Measurements from ENCODE around the gene GALNT18.

GALNT18 gene

GRCh38 chr11:11659567-11660362, 38.0 kb upstream of the GALNT18 start:
- peak; percentile 40; the same call in 1 of the 3 replicates for ATAC-seq
- TF ChIP-seq CSDC2 (CRISPR knock-in tag; IDR thresholded peaks at IDR 0.05) (no peak), OSR1 (CRISPR knock-in tag; IDR thresholded peaks at IDR 0.05) (no peak), BACH2 (CRISPR knock-in tag; IDR thresholded peaks at IDR 0.05; ENCODE audit: borderline replicate concordance) (no peak), CSRNP3 (CRISPR knock-in tag; IDR thresholded peaks at IDR 0.05) (no peak), PPARA (CRISPR knock-in tag; IDR thresholded peaks at IDR 0.05; ENCODE audit: borderline replicate concordance) (no peak), ZC3H10 (CRISPR knock-in tag; IDR thresholded peaks at IDR 0.05) (no peak), ZNF8 (CRISPR knock-in tag; IDR thresholded peaks at IDR 0.05) (no peak), ISL1 (CRISPR knock-in tag; IDR thresholded peaks at IDR 0.05) (no peak), TCF4 (CRISPR knock-in tag; IDR thresholded peaks at IDR 0.05; ENCODE audit: borderline replicate concordance) (no peak), ZFP30 (CRISPR knock-in tag; IDR thresholded peaks at IDR 0.05) (no peak), ARNTL (CRISPR knock-in tag; IDR thresholded peaks at IDR 0.05; ENCODE audit: borderline replicate concordance, low read depth) (no peak), RARB (CRISPR knock-in tag; IDR thresholded peaks at IDR 0.05) (no peak), PATZ1 (CRISPR knock-in tag; IDR thresholded peaks at IDR 0.05; ENCODE audit: borderline replicate concordance) (no peak), POU6F1 (CRISPR knock-in tag; IDR thresholded peaks at IDR 0.05; ENCODE audit: borderline replicate concordance, low read depth) (no peak)

GRCh38 chr11:11657218-11657955, 35.6 kb upstream of the GALNT18 start:
- TF ChIP-seq BACH2 (CRISPR knock-in tag; IDR thresholded peaks at IDR 0.05; ENCODE audit: borderline replicate concordance) = no peak
- no peak for TF ChIP-seq RARB (CRISPR knock-in tag; IDR thresholded peaks at IDR 0.05)
- no peak for TF ChIP-seq SNAI2 (CRISPR knock-in tag; IDR thresholded peaks at IDR 0.05)
- no peak for ATAC-seq

GRCh38 chr11:11641581-11641980, 19.8 kb upstream of the GALNT18 start:
- TF ChIP-seq POU6F1 (CRISPR knock-in tag; IDR thresholded peaks at IDR 0.05; ENCODE audit: borderline replicate concordance, low read depth) (no peak), ZNF70 (CRISPR knock-in tag; IDR thresholded peaks at IDR 0.05) (no peak), GLIS3 (CRISPR knock-in tag; IDR thresholded peaks at IDR 0.05) (no peak), ARNTL (CRISPR knock-in tag; IDR thresholded peaks at IDR 0.05; ENCODE audit: borderline replicate concordance, low read depth) (no peak)
- no peak for ATAC-seq

- no peak for ATAC-seq
- TF ChIP-seq BACH2 (CRISPR knock-in tag; IDR thresholded peaks at IDR 0.05; ENCODE audit: borderline replicate concordance) (no peak), TCF4 (CRISPR knock-in tag; IDR thresholded peaks at IDR 0.05; ENCODE audit: borderline replicate concordance) (no peak), ISL1 (CRISPR knock-in tag; IDR thresholded peaks at IDR 0.05) (no peak), ZNF565 (CRISPR knock-in tag; conservative IDR thresholded peaks at IDR 0.05; ENCODE audit: low read depth) (no peak), OSR1 (CRISPR knock-in tag; IDR thresholded peaks at IDR 0.05) (no peak), ZC3H10 (CRISPR knock-in tag; IDR thresholded peaks at IDR 0.05) (no peak), ZFP3 (CRISPR knock-in tag; IDR thresholded peaks at IDR 0.05) (no peak), RARB (CRISPR knock-in tag; IDR thresholded peaks at IDR 0.05) (no peak), PATZ1 (CRISPR knock-in tag; IDR thresholded peaks at IDR 0.05; ENCODE audit: borderline replicate concordance) (no peak), ZNF8 (CRISPR knock-in tag; IDR thresholded peaks at IDR 0.05) (no peak), TSHZ2 (CRISPR knock-in tag; IDR thresholded peaks at IDR 0.05) (no peak), ESRRG (CRISPR knock-in tag; IDR thresholded peaks at IDR 0.05) (no peak)
Measured at GRCh38 chr11:11640996-11641395, 19.2 kb upstream of the GALNT18 start.

Data from SK-N-SH treated with all-trans-retinoic acid at 6 μM for 48 hours (cell line).